ENCODE results near the gene HELQ. TPM values are rescaled to one million over a fixed set of nuclear protein-coding genes. Genes with fewer than 3 reads are reported as not detected.

The HELQ gene
- total and polyA plus RNA-seq, 9 of the 15 experiments (the other 6 are each of a cell fraction or from before 2014, with no cell fraction given): 3.5 to 15.2 (median 11.9) TPM

- TF ChIP-seq ZNF398 (CRISPR knock-in tag; IDR thresholded peaks at IDR 0.05): no peak
- no peak for TF ChIP-seq ELF2 (CRISPR knock-in tag; IDR thresholded peaks at IDR 0.05)
- TF ChIP-seq NRF1 (conservative IDR thresholded peaks at IDR 0.05 in 1 of 2, IDR thresholded peaks at IDR 0.05 in 1 of 2): no peak
- no peak for TF ChIP-seq TFAM (CRISPR knock-in tag; conservative IDR thresholded peaks at IDR 0.05)
- TF ChIP-seq CHCHD3 (CRISPR knock-in tag; IDR thresholded peaks at IDR 0.05): no peak
- TF ChIP-seq TAF15 (IDR thresholded peaks at IDR 0.05; ENCODE audit: low read depth, low read length): no peak
- TF ChIP-seq KAT7 (CRISPR knock-in tag; IDR thresholded peaks at IDR 0.05; ENCODE audit: borderline replicate concordance): no peak
- TF ChIP-seq ZNF143 (CRISPR knock-in tag; IDR thresholded peaks at IDR 0.05): no peak
- TF ChIP-seq CBFA2T3 (IDR thresholded peaks at IDR 0.05): peak; percentile 83
- no peak for TF ChIP-seq ID3 (CRISPR knock-in tag; IDR thresholded peaks at IDR 0.05)
- TF ChIP-seq ID3 (tag; IDR thresholded peaks at IDR 0.05): no peak
- TF ChIP-seq PRPF4 (IDR thresholded peaks at IDR 0.05; ENCODE audit: insufficient read depth, low read depth, low read length, poor library complexity, severe bottlenecking): no peak
- TF ChIP-seq RCOR1 (IDR thresholded peaks at IDR 0.05; ENCODE audit: borderline replicate concordance in 1 of 2, low read depth in 2 of 2, low read length in 2 of 2): no peak; a peak in 1 of 4 replicates
- TF ChIP-seq ZNF239 (CRISPR knock-in tag; IDR thresholded peaks at IDR 0.05): no peak
- no peak for TF ChIP-seq ZNF766 (CRISPR knock-in tag; conservative IDR thresholded peaks at IDR 0.05)
- no peak for TF ChIP-seq CHD4 (IDR thresholded peaks at IDR 0.05; ENCODE audit: insufficient read depth, insufficient replicate concordance, low read depth, low read length, poor library complexity, severe bottlenecking)
- no peak for TF ChIP-seq RAD21 (CRISPR knock-in tag; conservative IDR thresholded peaks at IDR 0.05 in 1 of 2, IDR thresholded peaks at IDR 0.05 in 1 of 2)
- TF ChIP-seq E2F1 (CRISPR knock-in tag; IDR thresholded peaks at IDR 0.05): no peak
- no peak for TF ChIP-seq ZBTB49 (CRISPR knock-in tag; IDR thresholded peaks at IDR 0.05; ENCODE audit: borderline replicate concordance)
Observed at GRCh38 chr4:83486457-83487129, 31.0 kb upstream of the HELQ start (continued).

Data from K562 (cell line).